K562 (cell line): ENCODE results near the gene VPS35L. TPM values are rescaled to one million over a fixed set of nuclear protein-coding genes. Genes with fewer than 3 reads are reported as not detected.

Experiments used
- ATAC-seq: fragments of 200-7000 bp; cut with Tn5 transposase; 3 replicates; pipeline ENCODE4 v1.9.1; 2020; ENCODE audit warnings: moderate library complexity
- BruUV-seq: library from RNA; stranded (reverse); fragments of 400-500 nt; replicated peaks from 2 replicates; lab custom pipeline; 2021; lab: Mats Ljungman, UMichigan
- CTCF ChIA-PET: fragments of 300-600 bp; formaldehyde crosslinking; extraction: SDS; loops from one replicate; lab custom pipeline; 2021; ENCODE audit warnings: low intra/inter-chr PET ratio; lab: Yijun Ruan, JAX
- POLR2A ChIA-PET: fragments of 300-600, 350-650 bp; sonication (Branson Sonifier 250); formaldehyde crosslinking; extraction: SDS; loops from one replicate; lab custom pipeline; 2021; ENCODE audit warnings: antibody characterized with exemption, inconsistent platforms; lab: Yijun Ruan, JAX
- DNase-seq, 4 experiments: peaks; one replicate each; pipeline versions ENCODE4 v3.0.0 to v3.0.0-alpha.2; 2011 to 2018; ENCODE audit warnings: low spot score in 3 of 4, mixed read lengths in 3 of 4; ENCODE audit errors: extremely low read depth in 1 of 4
- FAIRE-seq: peaks from 2 replicates; lab custom pipeline; 2011; peaks lifted over from hg19 to GRCh38; lab: Jason Lieb, UNC
- H2AFZ ChIP-seq: 2 replicates; pipeline ENCODE4 v1.6.0; 2011; ENCODE audit warnings: low read depth, low read length, control low read depth, inconsistent platforms
- H3K27ac ChIP-seq: fragments of 200-600 bp; 3 replicates; pipeline ENCODE4 v1.8.0; 2011; ENCODE audit warnings: low read depth, mild to moderate bottlenecking, control low read depth, inconsistent platforms, low read length, moderate library complexity, mixed read lengths; ENCODE audit errors: extremely low read depth
- H3K27me3 ChIP-seq, 2 experiments: fragments of 300-600 bp in 1 of 2; 2 replicates in 1 of 2; 3 replicates in 1 of 2; pipeline versions ENCODE4 v1.6.0 to v1.8.0; 2011; ENCODE audit warnings: inconsistent platforms in 2 of 2, low read length in 2 of 2, mild to moderate bottlenecking in 1 of 2, mixed read lengths in 1 of 2, moderate library complexity in 1 of 2; ENCODE audit not compliant: control insufficient read depth in 2 of 2, insufficient read depth in 2 of 2
- H3K36me3 ChIP-seq: fragments of 300-600 bp; 3 replicates; pipeline ENCODE4 v1.8.0; 2011; ENCODE audit warnings: mild to moderate bottlenecking, low read length, inconsistent platforms; ENCODE audit not compliant: control insufficient read depth, insufficient read depth
- H3K4me1 ChIP-seq, 2 experiments: fragments of 200-600 bp in 1 of 2; replicated peaks in 1 of 2; 2 replicates in 1 of 2; 3 replicates in 1 of 2; pipeline versions ENCODE4 v1.5.1 to v1.8.0; 2011; ENCODE audit warnings: inconsistent platforms in 2 of 2, low read length in 2 of 2, mild to moderate bottlenecking in 1 of 2, mixed read lengths in 1 of 2, moderate library complexity in 1 of 2; ENCODE audit not compliant: control insufficient read depth in 2 of 2, insufficient read depth in 2 of 2
- H3K4me2 ChIP-seq: 2 replicates; pipeline ENCODE4 v1.6.1; 2011; ENCODE audit warnings: low read length, control low read depth, inconsistent platforms, mixed read lengths; ENCODE audit not compliant: insufficient read depth
- H3K4me3 ChIP-seq: fragments of 200-600 bp; sonication (generic), shearing (Covaris generic); 2 replicates; pipeline ENCODE4 v1.5.1; 2016; ENCODE audit warnings: control low read depth, inconsistent platforms
- H3K79me2 ChIP-seq: fragments of 200-600 bp; 3 replicates; pipeline ENCODE4 v1.8.0; 2011; ENCODE audit warnings: low read length, inconsistent platforms; ENCODE audit not compliant: control insufficient read depth, insufficient read depth
- H3K9ac ChIP-seq, 2 experiments: 2 replicates each; pipeline versions ENCODE4 v1.6.0 to v1.6.1; 2011; ENCODE audit warnings: low read depth in 2 of 2, low read length in 2 of 2, control low read depth in 1 of 2, inconsistent platforms in 1 of 2, mild to moderate bottlenecking in 1 of 2, mixed read lengths in 1 of 2; ENCODE audit not compliant: insufficient read depth in 1 of 2
- H3K9me1 ChIP-seq: one replicate; pipeline ENCODE4 v1.6.0; 2011; ENCODE audit warnings: inconsistent platforms, mild to moderate bottlenecking, low read length, moderate library complexity; ENCODE audit not compliant: control insufficient read depth, insufficient read depth
- H3K9me3 ChIP-seq: replicated peaks from 2 replicates; pipeline ENCODE4 v1.5.1; 2011; ENCODE audit warnings: low read depth, low read length, inconsistent platforms; ENCODE audit not compliant: control insufficient read depth, insufficient read depth
- H4K20me1 ChIP-seq: replicated peaks from 2 replicates; pipeline ENCODE4 v1.6.1; 2011; ENCODE audit warnings: low read length, inconsistent platforms, mixed read lengths; ENCODE audit not compliant: control insufficient read depth, insufficient read depth
- ARID2 ChIP-seq: fragments of 450-650 bp; IDR thresholded peaks from 2 replicates; pipeline ENCODE4 v1.6.1; 2017; ENCODE audit warnings: antibody characterized with exemption, mild to moderate bottlenecking
- CCNT2 ChIP-seq: IDR thresholded peaks from 2 replicates; pipeline ENCODE4 v1.6.1; 2011; ENCODE audit warnings: borderline replicate concordance, low read depth, mild to moderate bottlenecking, moderate library complexity, mixed read lengths, low read length; ENCODE audit not compliant: insufficient read length; ENCODE audit errors: extremely low read depth
- HLTF ChIP-seq: fragments of 450-650 bp; IDR thresholded peaks from 2 replicates; pipeline ENCODE4 v1.6.1; 2016
- MAFG ChIP-seq: fragments of 450-650 bp; conservative IDR thresholded peaks from 2 replicates; pipeline ENCODE4 v1.6.1; 2016; ENCODE audit warnings: missing genetic modification characterization, missing compliant biosample characterization
- MCM2 ChIP-seq: fragments of 450-650 bp; IDR thresholded peaks from 2 replicates; pipeline ENCODE4 v1.6.1; 2017; ENCODE audit warnings: low read depth, mild to moderate bottlenecking
- ZNF133 ChIP-seq: fragments of 250-450 bp; sonication (Bioruptor Pico); IDR thresholded peaks from 2 replicates; pipeline ENCODE4 v1.4.0; 2020; ENCODE audit warnings: mild to moderate bottlenecking
- ZNF77 ChIP-seq: fragments of 250-450 bp; sonication (Bioruptor Pico); IDR thresholded peaks from 2 replicates; pipeline ENCODE4 v1.5.0; 2020
- WGBS: fragments of 100-300 bp; shearing (Covaris generic); methylation state at CpG from one replicate; pipeline ENCODE4 v1.1.6; 2016; ENCODE audit warnings: low coverage, mixed read lengths; ENCODE audit not compliant: insufficient coverage; ENCODE audit errors: missing lambda C conversion rate; 5-methylcytosine and 5-hydroxymethylcytosine counted together
- in situ Hi-C: fragments of 300-500 bp; cut with MboI; formaldehyde crosslinking; loops from 4 replicates; pipeline ENCODE4 v1.15.0; 2018; ENCODE audit warnings: inconsistent platforms, mixed read lengths
- intact Hi-C: fragments of 100-400 bp; cut with micrococcal nuclease; formaldehyde crosslinking; loops from 2 replicates; pipeline ENCODE4 v1.14.2; 2022
- polyA plus RNA-seq, 8 experiments: library from polyadenylated mRNA; depleted of rRNA in 4 of 8; stranded (reverse) in 5 of 8; unstranded in 3 of 8; fragments of >200 nt; fragmentation: Nextera tagmentation in 2 of 8; fragmentation: Illumina TruSeq in 1 of 8; extraction: Ambion mirVana in 2 of 8; extraction: Trizol in 1 of 8; gene quantifications; 2 replicates each; pipeline versions ENCODE4 v1.2.1 to v1.2.3, GENCODE V29; 2011 to 2014; ENCODE audit warnings: inconsistent platforms in 1 of 8, missing spikeins in 1 of 8
- total RNA-seq, 7 experiments: library from RNA; depleted of rRNA in 6 of 7; stranded (reverse); fragments of >200 nt in 6 of 7; fragmentation: Illumina TruSeq in 2 of 7; extraction: Trizol in 2 of 7; gene quantifications; 2 replicates each; pipeline versions ENCODE4 v1.2.1 to v1.2.3, GENCODE V29; 2011 to 2021; ENCODE audit warnings: low replicate concordance in 1 of 7
- TF ChIP-seq, protein P1 (sequence below): fragments of 450-650 bp; IDR thresholded peaks from 2 replicates; pipeline ENCODE4 v1.6.1; 2016; ENCODE audit warnings: low read depth, mild to moderate bottlenecking, moderate library complexity
- TF ChIP-seq, protein P2 (sequence below): fragments of 250-450 bp; sonication (Bioruptor Pico); IDR thresholded peaks from 2 replicates; pipeline ENCODE4 v1.5.0; 2021
- TF ChIP-seq, protein P3 (sequence below): fragments of 450-650 bp; formaldehyde crosslinking; IDR thresholded peaks from 2 replicates; pipeline ENCODE4 v1.4.0; 2020; ENCODE audit warnings: mild to moderate bottlenecking
- TF ChIP-seq, protein P4 (sequence below): fragments of 450-650 bp; conservative IDR thresholded peaks from 2 replicates; pipeline ENCODE4 v1.6.1; 2016; ENCODE audit warnings: missing genetic modification characterization, low read depth, mild to moderate bottlenecking, control low read depth, missing compliant biosample characterization
- TF ChIP-seq, protein P5 (sequence below), 3 experiments: fragments of 200-800 bp in 1 of 3; fragments of 250-450 bp in 1 of 3; fragments of 450-650 bp in 1 of 3; sonication (Bioruptor Pico) in 1 of 3; sonication (Bioruptor generic) in 1 of 3; formaldehyde crosslinking in 1 of 3; IDR thresholded peaks; 2 replicates each; pipeline versions ENCODE4 v1.6.1 to v1.8.0; 2016 to 2022; ENCODE audit warnings: mild to moderate bottlenecking in 2 of 3, missing genetic modification characterization in 2 of 3, missing compliant biosample characterization in 1 of 3, moderate library complexity in 1 of 3
- TF ChIP-seq, protein P6 (sequence below): sonication (generic); formaldehyde crosslinking; IDR thresholded peaks from 2 replicates; pipeline ENCODE4 v1.8.1; 2022; ENCODE audit warnings: missing genetic modification reagents

VPS35L gene
- total and polyA plus RNA-seq, 9 of the 15 experiments (the other 6 are each of a cell fraction or from before 2014, with no cell fraction given), result 10.2 to 30.4 (median 20.1) TPM

DNA sequence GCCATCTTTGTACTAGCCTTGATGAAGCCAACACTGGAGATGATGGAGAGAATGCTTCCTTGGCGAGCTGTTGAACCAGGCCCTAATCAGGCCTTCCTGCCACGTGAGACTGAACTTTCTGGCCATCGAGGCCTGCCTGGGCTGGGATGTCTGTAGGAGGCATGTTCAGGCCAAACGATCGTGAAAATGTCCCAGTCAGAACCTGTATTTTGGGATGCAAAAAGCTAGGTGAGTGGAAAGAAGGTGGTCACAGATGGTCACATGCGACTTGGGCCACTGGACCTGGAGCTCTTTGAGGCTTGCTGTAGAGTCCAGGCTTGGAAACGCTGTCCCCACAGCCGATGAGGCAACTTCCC lies 149.6 kb downstream of the VPS35L start:
- BruUV-seq, result no TSS peak
- TF ChIP-seq HLTF (no peak), MCM2 (no peak), CCNT2 (no peak), ARID2 (no peak), ZNF77 (no peak), MAFG (tag) (no peak), ZNF133 (CRISPR knock-in tag) (no peak)
- TF ChIP-seq, protein P1, sequence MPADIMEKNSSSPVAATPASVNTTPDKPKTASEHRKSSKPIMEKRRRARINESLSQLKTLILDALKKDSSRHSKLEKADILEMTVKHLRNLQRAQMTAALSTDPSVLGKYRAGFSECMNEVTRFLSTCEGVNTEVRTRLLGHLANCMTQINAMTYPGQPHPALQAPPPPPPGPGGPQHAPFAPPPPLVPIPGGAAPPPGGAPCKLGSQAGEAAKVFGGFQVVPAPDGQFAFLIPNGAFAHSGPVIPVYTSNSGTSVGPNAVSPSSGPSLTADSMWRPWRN, result no peak
- TF ChIP-seq, protein P2, sequence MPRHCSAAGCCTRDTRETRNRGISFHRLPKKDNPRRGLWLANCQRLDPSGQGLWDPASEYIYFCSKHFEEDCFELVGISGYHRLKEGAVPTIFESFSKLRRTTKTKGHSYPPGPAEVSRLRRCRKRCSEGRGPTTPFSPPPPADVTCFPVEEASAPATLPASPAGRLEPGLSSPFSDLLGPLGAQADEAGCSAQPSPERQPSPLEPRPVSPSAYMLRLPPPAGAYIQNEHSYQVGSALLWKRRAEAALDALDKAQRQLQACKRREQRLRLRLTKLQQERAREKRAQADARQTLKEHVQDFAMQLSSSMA (CRISPR knock-in tag), result no peak
- TF ChIP-seq, protein P3, sequence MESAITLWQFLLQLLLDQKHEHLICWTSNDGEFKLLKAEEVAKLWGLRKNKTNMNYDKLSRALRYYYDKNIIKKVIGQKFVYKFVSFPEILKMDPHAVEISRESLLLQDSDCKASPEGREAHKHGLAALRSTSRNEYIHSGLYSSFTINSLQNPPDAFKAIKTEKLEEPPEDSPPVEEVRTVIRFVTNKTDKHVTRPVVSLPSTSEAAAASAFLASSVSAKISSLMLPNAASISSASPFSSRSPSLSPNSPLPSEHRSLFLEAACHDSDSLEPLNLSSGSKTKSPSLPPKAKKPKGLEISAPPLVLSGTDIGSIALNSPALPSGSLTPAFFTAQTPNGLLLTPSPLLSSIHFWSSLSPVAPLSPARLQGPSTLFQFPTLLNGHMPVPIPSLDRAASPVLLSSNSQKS (CRISPR knock-in tag), result no peak
- TF ChIP-seq, protein P4, sequence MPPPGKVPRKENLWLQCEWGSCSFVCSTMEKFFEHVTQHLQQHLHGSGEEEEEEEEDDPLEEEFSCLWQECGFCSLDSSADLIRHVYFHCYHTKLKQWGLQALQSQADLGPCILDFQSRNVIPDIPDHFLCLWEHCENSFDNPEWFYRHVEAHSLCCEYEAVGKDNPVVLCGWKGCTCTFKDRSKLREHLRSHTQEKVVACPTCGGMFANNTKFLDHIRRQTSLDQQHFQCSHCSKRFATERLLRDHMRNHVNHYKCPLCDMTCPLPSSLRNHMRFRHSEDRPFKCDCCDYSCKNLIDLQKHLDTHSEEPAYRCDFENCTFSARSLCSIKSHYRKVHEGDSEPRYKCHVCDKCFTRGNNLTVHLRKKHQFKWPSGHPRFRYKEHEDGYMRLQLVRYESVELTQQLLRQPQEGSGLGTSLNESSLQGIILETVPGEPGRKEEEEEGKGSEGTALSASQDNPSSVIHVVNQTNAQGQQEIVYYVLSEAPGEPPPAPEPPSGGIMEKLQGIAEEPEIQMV, result no peak
- TF ChIP-seq, protein P5, sequence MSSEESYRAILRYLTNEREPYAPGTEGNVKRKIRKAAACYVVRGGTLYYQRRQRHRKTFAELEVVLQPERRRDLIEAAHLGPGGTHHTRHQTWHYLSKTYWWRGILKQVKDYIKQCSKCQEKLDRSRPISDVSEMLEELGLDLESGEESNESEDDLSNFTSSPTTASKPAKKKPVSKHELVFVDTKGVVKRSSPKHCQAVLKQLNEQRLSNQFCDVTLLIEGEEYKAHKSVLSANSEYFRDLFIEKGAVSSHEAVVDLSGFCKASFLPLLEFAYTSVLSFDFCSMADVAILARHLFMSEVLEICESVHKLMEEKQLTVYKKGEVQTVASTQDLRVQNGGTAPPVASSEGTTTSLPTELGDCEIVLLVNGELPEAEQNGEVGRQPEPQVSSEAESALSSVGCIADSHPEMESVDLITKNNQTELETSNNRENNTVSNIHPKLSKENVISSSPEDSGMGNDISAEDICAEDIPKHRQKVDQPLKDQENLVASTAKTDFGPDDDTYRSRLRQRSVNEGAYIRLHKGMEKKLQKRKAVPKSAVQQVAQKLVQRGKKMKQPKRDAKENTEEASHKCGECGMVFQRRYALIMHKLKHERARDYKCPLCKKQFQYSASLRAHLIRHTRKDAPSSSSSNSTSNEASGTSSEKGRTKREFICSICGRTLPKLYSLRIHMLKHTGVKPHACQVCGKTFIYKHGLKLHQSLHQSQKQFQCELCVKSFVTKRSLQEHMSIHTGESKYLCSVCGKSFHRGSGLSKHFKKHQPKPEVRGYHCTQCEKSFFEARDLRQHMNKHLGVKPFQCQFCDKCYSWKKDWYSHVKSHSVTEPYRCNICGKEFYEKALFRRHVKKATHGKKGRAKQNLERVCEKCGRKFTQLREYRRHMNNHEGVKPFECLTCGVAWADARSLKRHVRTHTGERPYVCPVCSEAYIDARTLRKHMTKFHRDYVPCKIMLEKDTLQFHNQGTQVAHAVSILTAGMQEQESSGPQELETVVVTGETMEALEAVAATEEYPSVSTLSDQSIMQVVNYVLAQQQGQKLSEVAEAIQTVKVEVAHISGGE (CRISPR knock-in tag; IDR thresholded peaks at IDR 0.05), result no peak
- TF ChIP-seq, protein P6, sequence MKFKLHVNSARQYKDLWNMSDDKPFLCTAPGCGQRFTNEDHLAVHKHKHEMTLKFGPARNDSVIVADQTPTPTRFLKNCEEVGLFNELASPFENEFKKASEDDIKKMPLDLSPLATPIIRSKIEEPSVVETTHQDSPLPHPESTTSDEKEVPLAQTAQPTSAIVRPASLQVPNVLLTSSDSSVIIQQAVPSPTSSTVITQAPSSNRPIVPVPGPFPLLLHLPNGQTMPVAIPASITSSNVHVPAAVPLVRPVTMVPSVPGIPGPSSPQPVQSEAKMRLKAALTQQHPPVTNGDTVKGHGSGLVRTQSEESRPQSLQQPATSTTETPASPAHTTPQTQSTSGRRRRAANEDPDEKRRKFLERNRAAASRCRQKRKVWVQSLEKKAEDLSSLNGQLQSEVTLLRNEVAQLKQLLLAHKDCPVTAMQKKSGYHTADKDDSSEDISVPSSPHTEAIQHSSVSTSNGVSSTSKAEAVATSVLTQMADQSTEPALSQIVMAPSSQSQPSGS (CRISPR knock-in tag), result no peak

More for the DNA sequence above, 149.6 kb downstream of the VPS35L start:
- ATAC-seq (no peak), FAIRE-seq (no peak), DNase-seq (no peak)
- H3K27ac ChIP-seq, result no peak overlapping the region
- H3K27me3 ChIP-seq, result no peaks in the 10 kb centered on the region
- WGBS, result 97% methylated on average over 8 of the region's 8 CpGs
- H3K4me3 ChIP-seq, result no peak overlapping the region
- H3K79me2 ChIP-seq, result peaks cover 22% of the 10 kb centered on the region
- H2AFZ ChIP-seq, result no peak overlapping the region
- peaks cover 14 to 28% of the 10 kb centered on the region in 2 experiments; a peak in 4 of 5 replicates for H3K4me1 ChIP-seq
- no peak overlapping the region for H3K9ac ChIP-seq
- peaks cover 6% of the 10 kb centered on the region for H3K9me1 ChIP-seq
- peaks cover 90% of the 10 kb centered on the region for H3K36me3 ChIP-seq
- in situ Hi-C loops (no loop called here), intact Hi-C loops (no loop called here)
- no peaks in the 10 kb centered on the region for H3K9me3 ChIP-seq
- POLR2A ChIA-PET, result interaction anchor here (0.6 to 0.9 kb wide), 2 partner anchors 9 to 139 kb away, joined by 3 to 4 read pairs; no protein-coding TSS in a partner anchor
- CTCF ChIA-PET, result no interaction called here
- H3K4me2 ChIP-seq, result no peak overlapping the region
- peaks cover 18% of the 10 kb centered on the region for H4K20me1 ChIP-seq
